ENCODE measurements around the gene IGSF9.

Gene IGSF9

DNA sequence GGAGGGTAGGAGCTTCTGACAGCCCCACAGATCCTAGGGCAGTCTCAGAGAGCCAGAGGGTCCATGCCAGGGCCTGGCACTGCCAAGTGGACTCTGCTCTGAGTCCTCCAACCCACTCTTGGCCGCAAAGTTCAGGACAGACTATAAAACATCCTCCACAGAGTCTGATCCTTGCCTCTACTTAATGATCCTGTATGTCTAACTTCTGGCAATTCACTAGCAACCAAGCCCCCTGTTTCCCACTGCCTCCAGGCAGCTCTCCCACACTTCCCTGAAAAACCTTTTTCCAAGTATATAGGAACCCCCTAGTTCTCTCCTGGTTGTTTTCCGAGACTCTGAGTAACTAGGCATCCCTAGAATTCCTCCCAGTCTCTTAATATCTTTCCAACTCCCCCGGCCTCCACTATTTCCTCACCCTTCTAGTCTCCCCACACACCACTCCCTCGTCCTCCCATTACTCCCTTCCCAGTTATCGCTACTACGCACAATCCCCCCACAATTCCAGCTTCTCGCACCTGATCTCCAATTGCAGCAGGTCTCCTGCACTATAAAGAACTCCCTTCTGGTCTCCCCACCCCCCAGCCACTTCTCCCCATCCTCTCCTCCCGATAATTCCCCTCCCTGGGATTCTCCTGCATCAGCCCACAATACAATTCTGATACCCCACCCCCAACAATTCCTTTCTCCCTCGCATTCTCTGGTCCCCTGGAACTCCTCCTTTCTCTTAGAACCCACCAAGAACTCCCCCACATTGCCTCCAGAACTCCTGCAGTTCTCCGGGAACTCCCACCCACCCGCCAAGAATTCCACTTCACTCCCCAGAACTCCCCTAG, 574 bp downstream of the IGSF9 start:
- no peak for DNase-seq

DNA sequence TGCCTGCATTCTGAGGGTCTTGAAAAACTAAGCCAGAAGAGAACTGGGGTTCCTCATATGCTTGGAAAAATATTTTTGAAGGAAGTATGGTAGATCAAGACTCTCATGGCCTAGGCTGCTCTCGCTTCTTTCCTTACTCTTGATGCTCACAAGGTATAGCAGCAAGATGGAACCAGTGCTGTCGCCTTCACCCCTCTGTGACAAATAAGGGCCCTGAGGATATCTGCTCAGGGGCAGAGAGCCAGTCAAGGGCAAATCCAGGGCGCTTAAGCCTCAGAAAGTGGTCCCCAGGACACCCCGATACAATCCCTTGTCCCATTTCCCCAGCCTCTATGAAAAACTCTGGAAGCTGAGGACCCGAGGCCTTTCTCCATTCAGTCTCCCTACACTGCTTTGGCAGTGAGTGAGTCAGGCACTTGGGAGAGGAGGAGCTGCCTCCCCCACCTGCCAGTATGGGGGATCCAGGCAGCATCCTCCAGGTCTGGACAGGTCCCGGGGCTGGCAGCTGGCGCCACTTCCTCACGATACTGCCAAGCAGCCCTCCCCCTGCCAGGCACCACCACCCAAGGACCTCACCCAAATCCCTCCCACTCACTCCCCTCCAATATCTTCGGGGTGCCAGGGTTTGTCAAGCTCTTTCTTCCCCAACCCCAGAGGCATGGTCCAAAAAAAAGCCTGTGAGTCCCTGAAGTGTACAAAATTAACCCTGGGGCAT, 1.3 kb downstream of the IGSF9 start:
- no peak for DNase-seq

DNA sequence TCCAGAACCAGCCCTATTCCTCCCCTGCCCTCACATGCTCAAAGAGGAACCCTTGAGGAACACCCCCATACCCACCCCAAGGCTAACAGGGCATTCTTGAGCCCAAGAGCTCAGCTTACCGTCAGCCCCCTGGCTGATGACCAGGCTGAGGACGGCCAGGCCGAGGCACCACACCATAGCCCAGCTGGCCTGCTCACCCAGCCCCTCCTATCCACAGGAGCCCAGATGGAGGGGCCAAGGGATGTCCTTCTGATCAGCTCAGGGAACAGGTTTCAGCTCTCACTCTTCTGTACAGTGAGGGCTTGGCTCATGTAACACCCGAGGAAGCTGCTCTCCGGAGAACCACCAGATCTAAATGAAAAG, 2.2 kb downstream of the IGSF9 start:
- no peak for DNase-seq

DNA sequence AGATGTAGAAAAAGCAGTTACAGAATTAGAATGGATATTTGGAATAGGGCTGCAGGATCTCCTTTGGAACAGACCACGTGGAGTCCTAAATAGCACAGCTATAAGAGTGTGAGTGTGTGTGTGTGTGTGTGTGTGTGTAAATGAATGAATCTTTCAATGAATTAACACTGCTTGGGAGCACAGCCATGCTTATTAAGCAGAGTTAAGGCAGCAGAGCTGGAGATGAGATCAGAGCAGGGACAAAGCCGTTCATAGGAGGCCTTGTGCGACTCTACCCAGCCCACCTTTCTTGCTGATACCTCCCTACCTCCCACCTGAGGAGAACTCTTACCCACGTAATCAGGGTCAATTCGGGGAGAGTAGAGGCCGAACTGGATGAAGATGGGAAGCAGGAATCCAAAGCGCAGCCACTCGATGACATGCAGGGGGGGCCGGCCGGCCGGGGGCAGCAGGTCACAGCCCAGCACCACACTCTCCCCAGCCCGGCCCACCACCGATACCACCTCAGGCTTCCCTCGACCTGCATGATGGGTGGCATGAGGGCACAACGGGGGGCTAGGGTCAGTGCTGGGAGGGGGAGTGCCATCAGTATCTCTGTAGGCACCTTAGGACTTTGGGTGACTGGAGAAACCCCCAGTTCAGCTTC, 2.7 kb downstream of the IGSF9 start:
- no peak for DNase-seq

DNA sequence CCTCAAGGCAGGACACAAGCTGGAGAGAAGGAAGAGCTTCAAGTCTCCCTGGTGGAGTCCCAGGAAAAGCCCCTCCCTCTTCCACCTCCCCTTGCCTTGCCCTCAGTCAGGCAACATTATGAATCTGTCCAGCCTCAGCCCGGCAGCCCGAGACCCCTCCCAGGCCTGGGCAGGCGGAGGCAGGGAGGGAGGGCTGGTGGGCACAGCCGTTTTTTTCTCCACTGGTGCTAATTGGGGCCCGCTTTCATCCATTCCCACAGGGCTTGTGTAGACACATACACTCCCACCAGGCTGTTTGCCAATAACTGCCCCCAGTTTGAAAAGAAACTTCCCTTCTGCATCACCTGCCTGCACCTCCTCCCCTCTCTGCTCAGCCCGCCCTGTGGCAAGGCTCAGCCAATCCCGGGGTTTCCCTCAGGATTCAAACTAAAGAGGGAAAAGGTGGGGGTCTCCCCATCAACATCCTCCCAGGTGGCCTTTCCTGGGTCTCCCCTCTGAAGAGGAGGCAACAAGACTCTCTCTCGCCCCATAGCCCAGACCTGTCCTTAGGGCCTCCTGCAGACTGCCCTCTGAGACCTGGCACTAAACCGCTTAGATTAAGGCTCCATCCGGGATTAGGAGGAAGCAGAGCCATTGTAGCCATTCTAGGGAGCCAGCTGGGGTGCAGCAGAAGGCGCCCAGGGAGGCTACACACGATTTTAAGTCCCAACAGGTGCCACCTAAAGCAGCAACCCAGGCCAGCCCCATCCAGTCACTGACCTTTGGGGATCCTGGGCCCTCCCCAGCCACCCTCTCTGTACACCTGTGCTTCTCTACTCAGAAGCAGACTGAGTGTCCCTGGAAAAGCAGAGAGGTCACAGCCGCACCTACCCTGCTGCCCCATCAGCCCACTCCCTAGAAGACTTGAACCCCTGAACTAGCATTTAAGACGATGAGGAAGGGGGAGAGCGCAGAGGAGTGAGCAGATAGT, 3.5 kb downstream of the IGSF9 start:
- DNase-seq, result no peak

DNA sequence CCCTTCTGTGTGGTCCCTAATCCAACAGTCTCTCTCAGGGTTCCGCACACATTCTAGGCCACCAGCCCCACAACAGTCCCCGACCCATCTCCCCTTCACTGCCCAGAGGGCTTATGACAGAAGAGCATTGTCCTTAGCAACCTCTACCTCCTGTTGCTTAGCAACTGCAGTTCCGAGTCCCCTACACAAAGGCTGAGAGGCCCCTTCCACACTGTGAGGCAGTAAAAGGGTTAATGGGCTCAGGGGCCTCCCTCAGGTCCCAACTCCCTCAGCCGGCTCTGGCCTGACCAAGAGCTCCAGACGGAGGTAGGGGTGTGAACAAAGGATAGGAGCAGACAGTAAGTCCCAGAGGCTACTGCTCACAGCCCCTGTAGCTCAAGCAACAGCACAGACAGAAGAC, 4.3 kb downstream of the IGSF9 start:
- DNase-seq, result no peak

DNA sequence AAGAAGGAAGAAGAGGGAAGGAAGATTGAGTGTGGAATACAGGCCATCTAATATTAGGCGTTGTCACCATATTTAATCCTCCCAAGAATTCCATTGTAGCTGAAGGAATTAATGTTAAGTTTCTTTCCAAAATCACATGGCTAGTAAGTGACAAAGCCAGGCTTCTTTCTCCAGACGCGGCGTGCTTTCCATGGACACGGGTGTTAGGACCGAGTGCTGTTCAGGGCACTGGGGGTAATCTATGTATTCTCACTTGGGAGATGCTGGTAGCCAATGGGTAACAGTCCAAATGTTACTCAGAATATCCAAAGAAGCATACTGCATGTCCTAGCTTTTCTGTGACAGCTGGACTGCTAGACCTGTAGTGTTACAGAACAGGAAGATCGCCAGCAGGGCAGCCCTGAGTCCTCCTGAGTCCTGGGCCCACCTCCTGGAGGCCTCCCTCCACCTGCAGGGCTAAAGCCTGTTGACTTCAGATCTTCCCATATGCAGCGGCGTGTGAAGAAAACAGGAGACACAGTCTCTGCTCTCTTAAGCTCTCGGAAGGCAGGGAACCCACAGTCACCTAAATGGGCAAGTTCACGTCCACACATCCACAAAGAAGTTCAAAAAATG, 5.3 kb downstream of the IGSF9 start:
- DNase-seq, result no peak

DNA sequence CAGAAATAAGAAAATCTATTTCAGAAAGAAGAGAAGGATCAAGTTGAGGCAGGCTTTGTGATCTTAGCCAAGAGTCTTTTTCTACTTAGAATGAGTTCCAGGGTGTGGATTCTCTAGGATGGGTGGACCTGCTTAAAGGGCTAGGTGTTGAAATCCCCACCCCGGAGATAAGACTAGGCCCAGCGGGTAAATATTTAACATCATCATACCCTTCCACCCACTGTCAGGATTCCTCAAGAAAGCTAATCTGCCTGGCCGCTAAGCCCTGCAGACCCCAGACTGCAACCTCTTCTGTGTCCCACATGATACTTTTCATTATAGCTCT, 5.8 kb downstream of the IGSF9 start:
- DNase-seq, result no peak

DNA sequence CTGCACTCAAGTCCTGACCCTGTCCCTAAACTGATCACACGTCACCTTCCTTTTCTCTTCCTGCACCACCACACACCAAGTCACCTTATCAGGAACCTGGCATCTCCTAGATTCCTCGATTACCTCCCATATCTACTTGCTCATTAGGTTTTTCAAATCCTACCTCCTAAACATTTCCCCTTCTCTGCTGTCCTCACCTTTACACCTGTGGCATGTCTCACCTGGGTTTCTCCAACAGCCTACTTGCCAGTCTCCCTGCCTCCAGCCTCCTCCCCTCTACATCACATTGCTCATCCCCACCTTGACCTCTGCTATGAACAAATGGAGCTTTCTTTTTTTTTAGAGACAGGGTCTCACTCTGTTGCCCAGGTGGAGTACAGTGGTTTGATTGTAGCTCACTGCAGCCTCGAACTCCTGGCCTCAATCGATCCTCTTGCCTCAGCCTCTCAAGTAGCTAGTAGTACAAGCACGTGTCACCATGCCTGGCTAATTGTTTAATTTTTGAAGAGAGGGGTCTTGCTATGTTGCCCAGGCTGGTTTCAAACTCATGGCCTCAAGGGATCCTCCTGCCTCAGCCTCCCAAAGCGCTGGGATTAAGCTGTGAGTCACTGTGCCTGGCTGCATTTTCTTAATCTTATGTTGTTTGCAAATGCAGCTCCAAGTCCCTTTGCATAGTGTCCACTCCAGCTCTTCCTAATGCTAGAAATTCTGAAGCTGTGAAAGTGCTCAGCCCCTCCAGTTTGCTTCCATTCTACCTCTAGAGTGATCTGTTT, 6.3 kb downstream of the IGSF9 start:
- no peak for DNase-seq

DNA sequence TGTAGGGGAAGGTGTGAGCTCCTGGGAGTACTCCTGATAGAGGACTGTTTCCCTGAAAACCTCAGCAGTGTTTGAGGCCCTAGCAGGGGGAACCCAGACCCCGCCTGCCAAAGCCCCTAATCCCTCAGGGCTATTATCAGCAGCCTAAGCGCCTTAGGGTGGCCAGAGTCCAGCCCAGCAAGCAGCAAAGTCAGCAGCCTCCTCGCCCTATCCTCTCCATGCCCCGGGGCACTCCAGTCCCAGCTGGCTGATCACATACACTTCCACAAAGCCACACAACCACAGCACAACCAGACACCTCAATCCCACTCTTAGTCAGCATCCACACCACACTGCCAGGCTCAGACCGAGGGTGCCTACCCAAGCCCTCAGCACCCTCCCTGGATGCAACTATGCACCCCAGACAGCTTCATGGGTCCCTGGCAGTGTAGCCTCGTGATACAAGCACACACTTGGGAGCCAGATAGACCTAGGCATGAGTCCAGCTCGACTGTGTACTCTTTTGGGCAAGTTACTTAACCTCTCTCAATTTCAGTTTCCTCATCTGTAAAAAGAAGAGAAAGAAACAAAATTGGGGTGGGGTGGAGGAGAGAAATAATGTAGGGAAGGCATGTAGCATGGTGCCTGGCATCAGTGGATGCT, 7.1 kb downstream of the IGSF9 start:
- no peak for DNase-seq

DNA sequence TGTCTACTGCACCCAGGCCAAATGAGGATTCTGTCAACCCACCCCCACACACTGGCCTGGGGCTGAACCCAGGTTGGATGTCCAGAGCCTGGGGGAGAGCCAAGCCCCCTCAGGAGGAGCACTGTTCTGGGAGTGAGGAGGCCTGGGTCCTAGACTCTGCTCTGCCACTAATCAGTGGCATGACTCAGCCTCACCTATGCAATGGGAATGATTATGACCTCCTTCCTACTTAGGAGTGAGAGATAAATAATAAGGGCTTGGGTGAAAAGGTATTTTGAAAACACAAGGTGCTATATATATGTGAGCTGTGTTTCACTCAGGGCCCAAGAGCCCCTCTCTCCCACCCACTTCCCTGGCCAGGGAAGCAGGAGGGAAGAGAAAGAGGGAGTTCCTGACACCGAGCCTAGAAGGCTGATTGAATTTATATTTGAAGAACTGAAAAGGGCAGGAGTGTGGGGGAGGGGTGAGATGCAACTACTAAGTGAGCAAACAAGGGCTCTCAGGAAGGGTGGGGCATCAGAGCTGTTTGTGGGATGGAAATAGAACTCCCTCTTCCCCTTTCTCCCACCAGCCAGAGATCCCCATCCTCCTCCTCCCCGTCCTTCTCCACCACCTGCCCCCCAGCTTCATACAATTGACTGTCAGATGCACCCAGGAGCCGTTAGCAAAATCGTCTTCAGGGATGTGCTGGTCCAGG, 8.2 kb downstream of the IGSF9 start:
- no peak for DNase-seq

DNA sequence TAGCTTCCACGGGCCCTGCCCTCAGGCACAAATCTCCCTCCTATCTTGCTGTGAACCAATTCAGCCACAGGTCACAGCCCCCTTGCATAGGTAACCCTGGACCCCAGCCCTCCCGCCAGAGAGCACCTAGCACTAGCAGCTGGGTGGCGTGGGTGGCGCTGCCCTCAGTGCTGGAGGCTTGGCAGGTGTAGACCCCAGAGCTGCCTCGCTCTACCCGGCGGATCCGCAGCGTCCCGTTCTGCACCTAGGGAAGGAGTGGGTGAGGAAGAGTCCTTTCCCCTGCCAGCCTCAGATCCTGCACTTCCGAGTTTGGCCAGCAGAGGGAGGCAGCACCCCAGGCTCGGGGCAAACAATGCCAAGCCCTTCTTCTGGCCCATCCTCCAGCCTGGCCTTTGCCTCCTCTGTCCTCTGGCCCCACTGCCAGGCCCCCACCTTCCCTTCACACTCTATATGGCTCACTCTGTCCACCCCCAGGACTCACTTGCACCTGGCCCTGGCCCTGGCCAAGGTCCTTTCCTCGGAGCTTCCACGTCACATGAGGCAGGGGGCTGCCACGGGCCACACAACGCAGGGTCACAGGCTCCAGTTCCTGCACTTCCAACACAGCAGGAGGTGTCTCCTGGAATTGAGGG, 9.0 kb downstream of the IGSF9 start:
- DNase-seq, result peak; percentile 40

DNA sequence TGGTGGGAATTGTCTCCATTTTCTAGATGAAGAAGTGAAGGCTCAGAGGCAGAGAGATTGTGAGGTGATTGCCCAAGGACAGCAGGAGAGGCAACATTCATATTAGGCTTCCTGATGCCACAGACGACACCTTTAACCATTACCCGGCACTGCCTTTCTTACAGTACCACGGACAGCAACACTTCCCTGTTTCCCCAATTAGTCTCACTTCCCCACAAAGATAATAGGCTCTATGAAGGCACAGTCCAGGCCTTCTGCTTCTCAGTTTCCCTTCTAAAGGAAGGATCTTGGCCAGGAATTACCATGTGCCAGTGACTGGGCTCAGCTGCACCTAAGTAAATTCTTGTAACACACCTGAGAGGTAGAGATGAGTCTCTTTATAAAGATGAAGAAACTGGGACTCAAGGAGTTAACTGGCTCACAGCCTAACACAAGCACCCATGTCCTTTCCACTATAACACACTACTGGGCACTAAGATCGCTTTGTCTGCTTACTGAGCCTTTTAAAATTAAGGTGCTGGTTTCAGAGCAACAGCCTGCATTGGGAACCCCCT, 9.6 kb downstream of the IGSF9 start:
- DNase-seq, result no peak

DNA sequence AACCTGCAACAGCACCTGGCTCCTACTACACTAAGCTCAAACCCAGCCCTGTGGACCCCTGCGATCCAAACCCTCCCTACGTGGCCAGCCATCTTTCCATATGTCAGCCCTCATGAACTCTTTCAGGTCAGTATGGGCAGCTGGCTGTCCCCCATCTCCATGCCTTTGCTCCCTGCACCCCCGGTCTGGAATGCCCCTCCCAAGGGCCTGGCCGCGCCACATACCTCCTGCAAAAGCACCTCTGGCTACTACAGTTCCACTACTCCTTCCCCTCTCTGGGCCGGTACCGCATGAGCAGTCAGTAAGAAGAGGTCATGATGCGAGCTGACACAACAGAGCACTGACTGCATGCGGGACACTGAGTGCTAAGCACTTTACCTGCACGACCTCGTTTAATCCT, 10.1 kb downstream of the IGSF9 start:
- DNase-seq, result no peak

DNA sequence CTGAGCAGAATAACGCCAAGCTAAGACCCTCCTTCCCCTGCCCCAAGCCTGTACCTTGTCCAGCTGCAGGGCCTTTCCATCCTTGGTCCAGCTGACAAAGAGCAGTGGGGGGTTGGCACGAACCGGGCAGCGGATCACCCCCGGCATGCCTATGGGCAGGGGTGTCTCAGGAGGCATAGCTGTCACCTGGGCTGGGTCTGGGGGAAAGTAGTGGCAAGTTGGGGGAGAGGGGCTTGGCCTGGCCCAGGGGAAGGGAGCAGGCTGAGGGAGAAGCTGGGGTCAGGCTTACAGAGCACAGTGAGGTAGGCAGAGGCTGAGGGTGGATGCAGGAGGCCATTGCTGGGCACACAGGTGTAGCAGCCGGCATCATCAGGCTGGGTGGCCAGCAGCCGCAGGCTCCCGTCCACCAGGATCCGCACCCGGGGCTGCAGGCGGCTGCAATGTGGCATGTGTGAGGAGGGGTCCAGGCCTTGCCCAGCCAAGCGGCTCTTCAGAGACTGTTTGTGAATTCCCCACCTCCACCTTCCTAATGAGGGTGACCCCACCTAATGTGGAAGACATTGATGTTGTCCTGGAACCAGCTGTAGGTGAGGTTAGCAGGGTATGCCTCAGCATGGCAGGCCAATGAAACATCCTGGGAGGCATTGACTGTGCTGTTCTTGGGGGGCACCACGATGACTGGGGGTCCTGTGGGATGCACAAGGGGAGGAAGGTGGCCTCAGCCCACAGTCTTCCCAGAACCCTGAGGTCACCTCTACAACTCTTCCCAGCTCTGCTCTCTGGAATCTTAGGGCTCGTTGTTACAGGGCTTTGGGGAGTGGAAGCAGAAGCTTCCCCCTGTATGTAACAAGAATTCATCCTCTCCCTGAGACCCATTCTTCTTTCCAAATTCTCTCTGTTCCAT, 11.0 kb downstream of the IGSF9 start:
- no peak for DNase-seq

DNA sequence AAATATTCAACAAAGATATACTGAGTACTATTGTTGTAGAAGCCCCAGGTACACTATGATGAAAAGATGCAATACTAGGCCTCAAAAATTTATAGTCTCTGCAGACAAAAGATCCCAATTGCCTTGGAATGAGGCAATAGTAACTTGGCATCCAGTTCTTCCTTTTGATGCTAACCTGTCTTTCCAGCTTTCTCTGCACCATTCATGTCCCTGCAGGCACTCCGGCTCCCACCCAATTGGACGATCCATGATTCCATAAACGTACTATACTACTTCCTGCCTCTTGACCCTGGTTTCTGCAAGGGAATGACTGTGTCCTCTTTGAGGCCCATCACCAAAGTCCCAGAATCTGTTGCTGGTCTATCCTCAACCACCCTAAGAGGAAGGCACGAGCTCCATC, 12.1 kb downstream of the IGSF9 start:
- DNase-seq, result no peak

DNA sequence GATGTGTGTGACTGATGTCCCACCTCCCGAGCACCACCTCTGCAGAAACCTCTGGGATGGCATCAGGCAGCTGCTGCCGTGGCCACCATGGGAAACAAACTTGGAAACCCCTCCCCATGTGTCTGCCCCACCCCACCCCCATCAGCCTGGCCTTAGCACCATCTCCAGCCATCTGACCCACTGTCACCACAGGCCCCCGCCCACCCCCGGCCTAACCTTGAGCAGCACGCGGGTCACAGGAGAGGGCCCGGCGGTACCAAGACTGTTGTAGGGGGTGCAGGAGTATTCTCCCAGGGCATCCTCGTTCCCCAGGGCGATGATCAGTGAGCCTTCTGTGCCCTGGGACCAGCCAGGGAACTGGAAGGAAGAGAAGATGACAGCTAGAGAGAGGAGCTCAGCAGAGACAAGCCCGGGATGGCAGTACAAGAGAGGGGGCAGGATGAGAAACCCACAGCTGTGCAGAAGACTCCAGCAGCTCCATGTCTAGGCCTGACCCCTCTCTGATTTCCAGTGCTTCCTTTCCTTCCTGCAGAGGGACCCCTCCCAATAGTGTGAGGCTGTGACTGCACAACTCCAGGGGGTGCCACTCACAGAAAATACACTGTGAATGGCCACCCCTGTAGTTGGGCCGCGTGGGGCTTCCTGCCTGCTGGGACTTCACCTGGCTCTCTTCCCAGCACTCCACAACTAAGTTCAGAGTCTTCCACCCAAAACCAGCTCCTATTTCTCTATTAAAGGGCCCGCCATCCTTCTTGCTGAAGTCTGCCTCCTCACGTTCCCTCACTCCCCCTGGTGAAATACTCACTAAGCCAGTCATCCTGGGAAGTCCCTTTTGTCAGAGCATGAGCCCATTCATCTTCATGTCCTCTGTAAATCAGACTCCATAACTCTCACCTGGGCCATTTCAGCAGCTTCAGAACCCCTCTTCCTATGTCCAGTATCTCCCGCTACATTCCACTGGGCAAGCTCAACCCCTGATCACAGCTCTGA, 12.8 kb downstream of the IGSF9 start:
- no peak for DNase-seq

All from fibroblast of skin of right quadriceps (primary cell).